ENCODE measurements around the gene MERTK.
"Not testable (repeated sequence)": the region's sequence is repeated elsewhere in the genome, so short reads cannot be mapped to it uniquely, and the experiment has no call there.

Gene MERTK

GRCh38 chr2:111897924-111898702 lies at the start of gene MERTK:
Gene MERTK (plus strand): TSS chr2:111898607. CDS start chr2:111898736, 129 bp downstream.
- H3K27ac ChIP-seq: no peak within 1 kb of the TSS

GRCh38 chr2:111850646-111851045 lies 47.8 kb upstream of the MERTK start:
- H3K27ac ChIP-seq; DNase-seq (ENCODE audit: low read depth, low spot score): not testable (repeated sequence)

More at GRCh38 chr2:111897924-111898702, at the start of gene MERTK:
- DNase-seq (ENCODE audit: low read depth, low spot score): no peak

- DNase-seq (ENCODE audit: low read depth, low spot score); H3K27ac ChIP-seq: not testable (repeated sequence)
Measured at GRCh38 chr2:111852544-111852943, 45.9 kb upstream of the MERTK start.

- not testable (repeated sequence) for H3K27ac ChIP-seq; DNase-seq (ENCODE audit: low read depth, low spot score)
Measured at GRCh38 chr2:111860005-111860404, 38.4 kb upstream of the MERTK start.

- not testable (repeated sequence) for H3K27ac ChIP-seq; DNase-seq (ENCODE audit: low read depth, low spot score)
Measured at GRCh38 chr2:111865124-111865523, 33.3 kb upstream of the MERTK start.

- not testable (repeated sequence) for H3K27ac ChIP-seq; DNase-seq (ENCODE audit: low read depth, low spot score)
Measured at GRCh38 chr2:111872806-111873205, 25.6 kb upstream of the MERTK start.

DNA sequence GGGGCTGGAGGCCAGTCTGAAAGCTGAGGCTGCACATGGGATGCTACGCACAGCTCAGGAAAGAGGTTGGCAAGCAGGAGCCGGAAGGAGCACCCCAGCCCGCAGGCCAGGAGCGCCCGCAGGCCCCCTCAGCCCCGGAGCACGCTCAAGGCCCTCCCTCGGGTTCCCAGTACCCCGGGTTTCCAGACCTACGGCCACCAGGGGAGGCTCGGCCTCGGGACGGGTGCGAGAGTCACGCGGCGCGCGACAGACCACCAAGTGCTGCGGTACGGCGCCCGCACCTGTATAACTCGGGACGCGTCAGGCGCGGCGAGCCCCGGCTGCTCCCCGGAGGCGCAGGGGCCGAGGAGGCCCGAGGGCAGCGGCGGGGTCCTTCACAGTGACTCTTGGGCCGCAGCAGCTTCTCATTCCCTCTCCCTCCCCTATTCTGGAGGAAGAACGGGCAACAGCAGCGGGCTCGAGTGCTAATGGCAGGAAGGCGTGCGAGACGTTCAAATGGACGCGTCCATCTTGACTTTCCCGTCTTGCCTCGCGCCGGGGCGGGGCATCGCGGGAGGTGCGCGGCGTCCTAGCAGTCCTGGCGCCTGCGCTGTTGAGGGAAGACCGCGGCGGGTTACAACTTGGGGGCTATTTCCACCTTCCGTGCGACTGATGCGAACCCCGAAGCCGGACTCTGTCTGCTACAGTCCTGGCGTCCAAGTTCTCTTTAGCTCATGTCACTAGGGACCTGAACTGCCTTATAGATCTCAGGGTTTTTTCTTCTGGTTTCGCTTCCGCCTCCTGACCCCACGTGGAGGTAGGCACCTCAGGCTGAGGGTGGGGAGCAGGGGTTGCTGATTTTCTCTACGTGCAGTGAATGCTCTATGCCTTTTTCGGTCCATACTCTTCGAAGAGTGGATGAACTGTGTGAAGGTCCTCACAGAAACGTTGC lies 14.5 kb upstream of the MERTK start, which contains the start of gene ANAPC1:
TSS of gene ANAPC1 (minus strand) at position 533 of the 931 bp plus-strand sequence. CDS start 3,368 bp downstream, outside the sequence.
- peak; percentile 33 for DNase-seq (ENCODE audit: low read depth, low spot score)
- peak within 1 kb of the TSS; percentile 63 for H3K27ac ChIP-seq

DNA sequence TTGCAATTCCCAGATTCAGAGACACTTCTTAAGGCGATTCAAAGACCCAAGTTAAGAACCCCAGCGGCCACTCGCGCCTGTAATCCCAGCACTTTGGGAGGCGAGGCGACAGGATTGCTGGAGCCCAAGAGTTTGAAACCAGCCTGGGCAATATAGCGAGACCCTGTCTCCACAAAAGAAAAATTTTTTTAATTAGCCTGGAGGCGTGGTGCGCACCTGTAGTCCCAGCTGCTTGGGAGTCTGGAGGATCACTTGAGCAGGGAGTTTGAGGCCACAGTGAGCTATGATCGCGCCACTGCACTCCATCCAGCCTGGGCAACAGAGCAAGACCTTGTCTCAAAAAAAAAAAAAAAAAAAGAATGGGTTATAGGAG lies 13.8 kb upstream of the MERTK start:
- peak overlapping the region; percentile 63 for H3K27ac ChIP-seq

DNA sequence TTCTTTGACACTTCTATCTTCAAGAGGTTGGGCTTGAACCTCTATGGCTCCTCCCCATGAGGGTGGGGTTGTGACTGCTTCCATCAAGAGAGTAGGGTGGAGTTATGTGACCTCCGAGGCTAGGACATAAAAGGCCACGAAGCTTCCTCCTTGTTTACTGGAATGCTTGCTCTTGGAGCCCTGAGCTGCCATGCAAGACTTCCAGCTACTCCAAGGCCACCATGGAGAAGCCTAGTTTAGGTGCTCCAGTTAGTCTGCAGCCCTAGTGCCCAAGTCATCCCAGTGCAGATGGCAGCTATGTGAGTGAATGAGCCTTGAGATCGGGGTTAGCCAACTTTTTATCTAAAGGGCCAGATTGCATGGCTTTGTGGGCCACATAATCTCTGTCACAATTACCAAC lies 2.4 kb upstream of the MERTK start:
- DNase-seq (ENCODE audit: low read depth, low spot score): no peak
- no peak overlapping the region for H3K27ac ChIP-seq

More for the DNA sequence above, 13.8 kb upstream of the MERTK start:
- no peak for DNase-seq (ENCODE audit: low read depth, low spot score)

DNA sequence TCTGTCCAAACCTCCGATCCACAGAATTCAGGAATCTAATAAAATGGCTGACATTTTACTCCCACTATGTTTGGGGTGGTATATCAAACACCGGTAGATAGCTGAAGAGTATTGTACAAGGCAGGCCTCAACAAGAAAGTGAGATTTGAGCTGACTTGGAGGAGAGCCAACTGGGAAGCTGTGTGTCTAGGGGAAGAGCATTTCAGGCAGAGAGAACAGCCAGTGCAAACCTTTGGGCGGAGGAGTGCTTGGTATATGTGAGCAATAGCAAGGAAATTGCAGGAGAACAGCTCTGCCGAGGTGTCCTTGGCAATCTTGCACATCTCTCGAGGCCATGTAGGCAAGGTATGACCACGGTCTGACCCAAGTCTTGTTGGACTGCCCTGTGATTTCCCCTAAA lies 1.8 kb upstream of the MERTK start:
- DNase-seq (ENCODE audit: low read depth, low spot score): no peak
- no peak overlapping the region for H3K27ac ChIP-seq

GRCh38 chr2:111897630-111897923 lies 830 bp upstream of the MERTK start:
- H3K27ac ChIP-seq: no peak overlapping the region
- DNase-seq (ENCODE audit: low read depth, low spot score): no peak

- DNase-seq (ENCODE audit: low read depth, low spot score): no peak
- no peak overlapping the region for H3K27ac ChIP-seq
Measured at GRCh38 chr2:111898703-111899514, 502 bp downstream of the MERTK start.

GRCh38 chr2:111900859-111901258 lies 2.5 kb downstream of the MERTK start:
- no peak for DNase-seq (ENCODE audit: low read depth, low spot score)
- no peak overlapping the region for H3K27ac ChIP-seq

DNA sequence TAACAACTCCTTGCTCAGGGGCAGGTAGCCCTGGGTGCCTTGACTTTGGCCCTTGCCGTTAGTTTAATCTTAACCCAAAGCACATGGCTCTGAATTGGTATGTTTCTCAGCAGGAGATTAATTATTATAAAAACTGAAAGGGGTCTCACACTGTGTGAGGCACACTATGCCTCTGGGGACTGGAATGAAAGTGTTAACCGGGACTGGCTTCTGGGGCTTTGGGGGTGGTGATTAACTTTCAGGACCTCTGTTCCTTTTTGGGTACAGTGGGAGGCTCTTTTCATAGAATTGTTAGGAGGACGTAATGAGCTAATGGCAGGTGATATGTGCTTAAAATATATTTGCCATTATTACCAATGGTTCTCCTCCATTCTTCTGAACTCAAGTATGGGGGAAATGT lies 5.1 kb downstream of the MERTK start:
- no peak for DNase-seq (ENCODE audit: low read depth, low spot score)
- H3K27ac ChIP-seq: no peak overlapping the region

- H3K27ac ChIP-seq: no peak overlapping the region
- DNase-seq (ENCODE audit: low read depth, low spot score): no peak
Measured at GRCh38 chr2:111903930-111904439, 5.6 kb downstream of the MERTK start.

- no peak overlapping the region for H3K27ac ChIP-seq
- no peak for DNase-seq (ENCODE audit: low read depth, low spot score)
Measured at GRCh38 chr2:111904726-111905474, 6.5 kb downstream of the MERTK start.

GRCh38 chr2:111905475-111905869 lies 7.1 kb downstream of the MERTK start:
- not testable (repeated sequence) for DNase-seq (ENCODE audit: low read depth, low spot score); H3K27ac ChIP-seq

DNA sequence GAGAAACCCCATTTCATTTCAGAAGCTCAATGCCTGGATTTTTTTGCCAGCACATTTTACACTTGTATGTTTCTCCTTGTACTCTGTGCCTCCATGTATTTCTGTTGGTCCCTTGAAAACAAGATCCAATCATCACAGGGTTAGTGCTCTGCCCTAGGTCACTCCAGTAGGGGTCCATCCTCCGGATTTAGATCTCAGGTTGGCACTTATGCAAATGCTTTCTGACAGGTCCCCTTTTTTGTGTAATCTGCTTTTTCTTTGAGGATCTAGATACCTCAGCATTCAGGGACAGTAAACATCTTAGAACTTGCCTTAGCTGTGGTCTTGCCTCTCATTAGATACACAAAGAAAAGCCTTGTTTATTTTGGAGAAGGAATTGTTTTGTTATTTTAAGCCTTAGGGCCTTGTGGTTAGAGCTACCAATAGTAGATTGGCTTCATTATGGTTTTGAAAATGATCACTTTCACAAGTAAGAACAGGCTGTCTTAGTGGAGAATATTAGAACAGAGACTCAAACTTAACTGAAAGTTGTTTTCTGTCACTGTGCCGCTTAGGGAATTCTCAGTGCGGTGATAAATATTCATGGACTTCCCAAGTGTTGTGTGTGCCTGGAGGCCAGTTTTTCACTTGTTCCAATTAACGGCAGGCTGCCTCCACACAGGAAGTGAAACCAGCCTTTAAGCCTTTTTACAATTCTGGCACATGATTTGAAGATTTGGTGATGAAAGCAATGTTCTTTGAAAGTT lies 7.8 kb downstream of the MERTK start:
- no peak overlapping the region for H3K27ac ChIP-seq
- DNase-seq (ENCODE audit: low read depth, low spot score): no peak

DNA sequence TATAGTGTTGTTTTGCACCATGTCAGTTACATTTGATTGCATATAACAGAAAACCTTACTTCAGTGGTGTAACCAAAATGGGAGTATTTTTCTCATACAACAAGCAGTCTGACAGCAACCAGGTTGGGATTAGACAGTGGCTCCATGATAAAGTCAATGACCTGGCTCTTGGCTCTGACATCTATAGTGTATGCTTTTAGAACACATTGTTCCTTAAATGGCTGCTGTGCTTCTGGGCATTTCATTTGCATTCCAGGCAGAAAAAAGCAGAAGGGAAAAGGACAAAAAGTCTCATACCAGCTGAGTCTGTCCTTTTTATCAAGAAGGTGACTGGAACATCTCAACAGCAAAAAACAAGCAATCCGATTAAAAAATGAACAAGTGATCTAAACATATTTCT lies 10.2 kb downstream of the MERTK start:
- DNase-seq (ENCODE audit: low read depth, low spot score): no peak
- no peak overlapping the region for H3K27ac ChIP-seq

Measured in epithelial cell of prostate (primary cell).